Measurements from ENCODE around the gene CLEC10A.

DNA sequence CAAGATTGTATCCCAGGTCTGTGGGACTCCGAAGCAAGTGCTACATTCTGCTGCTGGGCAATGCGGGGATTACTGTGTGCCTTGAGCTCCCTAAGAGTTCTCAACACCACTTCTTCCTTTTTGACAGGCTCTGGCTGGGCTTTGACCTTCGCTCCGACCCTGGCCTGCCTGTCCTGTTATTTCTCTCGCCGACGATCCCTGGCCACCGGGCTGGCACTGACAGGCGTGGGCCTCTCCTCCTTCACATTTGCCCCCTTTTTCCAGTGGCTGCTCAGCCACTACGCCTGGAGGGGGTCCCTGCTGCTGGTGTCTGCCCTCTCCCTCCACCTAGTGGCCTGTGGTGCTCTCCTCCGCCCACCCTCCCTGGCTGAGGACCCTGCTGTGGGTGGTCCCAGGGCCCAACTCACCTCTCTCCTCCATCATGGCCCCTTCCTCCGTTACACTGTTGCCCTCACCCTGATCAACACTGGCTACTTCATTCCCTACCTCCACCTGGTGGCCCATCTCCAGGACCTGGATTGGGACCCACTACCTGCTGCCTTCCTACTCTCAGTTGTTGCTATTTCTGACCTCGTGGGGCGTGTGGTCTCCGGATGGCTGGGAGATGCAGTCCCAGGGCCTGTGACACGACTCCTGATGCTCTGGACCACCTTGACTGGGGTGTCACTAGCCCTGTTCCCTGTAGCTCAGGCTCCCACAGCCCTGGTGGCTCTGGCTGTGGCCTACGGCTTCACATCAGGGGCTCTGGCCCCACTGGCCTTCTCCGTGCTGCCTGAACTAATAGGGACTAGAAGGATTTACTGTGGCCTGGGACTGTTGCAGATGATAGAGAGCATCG lies 41.8 kb downstream of the CLEC10A start:
- TF ChIP-seq, protein P1, sequence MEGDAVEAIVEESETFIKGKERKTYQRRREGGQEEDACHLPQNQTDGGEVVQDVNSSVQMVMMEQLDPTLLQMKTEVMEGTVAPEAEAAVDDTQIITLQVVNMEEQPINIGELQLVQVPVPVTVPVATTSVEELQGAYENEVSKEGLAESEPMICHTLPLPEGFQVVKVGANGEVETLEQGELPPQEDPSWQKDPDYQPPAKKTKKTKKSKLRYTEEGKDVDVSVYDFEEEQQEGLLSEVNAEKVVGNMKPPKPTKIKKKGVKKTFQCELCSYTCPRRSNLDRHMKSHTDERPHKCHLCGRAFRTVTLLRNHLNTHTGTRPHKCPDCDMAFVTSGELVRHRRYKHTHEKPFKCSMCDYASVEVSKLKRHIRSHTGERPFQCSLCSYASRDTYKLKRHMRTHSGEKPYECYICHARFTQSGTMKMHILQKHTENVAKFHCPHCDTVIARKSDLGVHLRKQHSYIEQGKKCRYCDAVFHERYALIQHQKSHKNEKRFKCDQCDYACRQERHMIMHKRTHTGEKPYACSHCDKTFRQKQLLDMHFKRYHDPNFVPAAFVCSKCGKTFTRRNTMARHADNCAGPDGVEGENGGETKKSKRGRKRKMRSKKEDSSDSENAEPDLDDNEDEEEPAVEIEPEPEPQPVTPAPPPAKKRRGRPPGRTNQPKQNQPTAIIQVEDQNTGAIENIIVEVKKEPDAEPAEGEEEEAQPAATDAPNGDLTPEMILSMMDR (conservative IDR thresholded peaks at IDR 0.05) = no peak
- TF ChIP-seq EZH2 (IDR thresholded peaks at IDR 0.05; ENCODE audit: low read depth) = no peak
